HPDE6-E6E7 (cell line): ENCODE data around the gene DUSP10.

ENCODE experiments used
- DNase-seq: peaks from one replicate; pipeline ENCODE4 v3.0.0; 2011; ENCODE audit warnings: missing footprints; ENCODE audit errors: extremely low spot score

Gene DUSP10

GRCh38 chr1:221732052-221732451 is 9.8 kb downstream of the DUSP10 start:
- no peak for DNase-seq

- no peak for DNase-seq
Observed at GRCh38 chr1:221729771-221730330, 12.0 kb downstream of the DUSP10 start.

- DNase-seq, result no peak
Observed at GRCh38 chr1:221728037-221728505, 13.8 kb downstream of the DUSP10 start.

- DNase-seq, result no peak
Observed at GRCh38 chr1:221727146-221728036, 14.5 kb downstream of the DUSP10 start.

DNA sequence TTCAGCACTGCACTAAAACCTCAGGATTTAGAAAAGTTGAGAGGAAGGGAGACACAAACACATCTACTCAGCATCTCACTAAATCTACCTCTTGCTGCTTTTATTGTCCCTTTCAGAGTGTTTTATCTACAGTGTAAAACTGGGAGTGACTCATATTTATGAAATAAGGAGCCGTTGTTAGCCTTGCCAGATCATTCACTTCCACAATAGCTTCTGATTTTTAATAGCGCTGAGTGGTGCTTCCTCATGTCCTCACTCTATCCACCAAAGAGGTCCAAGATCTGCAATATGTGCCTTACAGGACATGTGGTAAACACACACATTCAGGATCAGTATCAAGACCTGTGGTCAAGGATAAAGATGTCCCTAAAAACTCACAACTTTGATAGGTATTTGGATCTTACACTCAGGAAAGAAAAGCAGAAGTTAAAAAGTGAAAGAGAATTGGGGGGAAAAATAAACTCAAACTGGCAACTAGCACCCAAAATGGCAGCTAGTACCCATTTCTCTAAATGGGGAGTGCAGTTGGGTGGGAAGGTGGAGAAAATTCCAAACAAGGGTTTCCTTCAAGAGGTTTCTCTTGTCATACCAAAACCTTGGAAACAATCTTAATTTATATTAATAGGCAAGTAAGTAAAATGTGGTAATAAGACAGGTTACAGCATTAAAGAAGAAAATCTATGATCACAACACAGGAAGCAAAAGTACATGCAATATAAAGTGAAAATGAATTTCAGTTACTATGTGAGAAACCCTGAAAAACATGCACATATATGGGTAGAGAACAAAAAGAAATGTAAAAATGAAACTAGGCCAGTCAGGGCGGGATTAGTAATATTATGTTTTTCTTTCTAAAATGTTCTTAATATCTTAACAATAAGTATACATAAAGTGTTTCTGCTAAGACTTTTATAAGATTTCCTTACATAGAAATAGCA is 15.9 kb downstream of the DUSP10 start:
- DNase-seq, result no peak

GRCh38 chr1:221724931-221725605 is 16.8 kb downstream of the DUSP10 start:
- peak; percentile 4 for DNase-seq

GRCh38 chr1:221723848-221724236 is 18.0 kb downstream of the DUSP10 start:
- no peak for DNase-seq

DNA sequence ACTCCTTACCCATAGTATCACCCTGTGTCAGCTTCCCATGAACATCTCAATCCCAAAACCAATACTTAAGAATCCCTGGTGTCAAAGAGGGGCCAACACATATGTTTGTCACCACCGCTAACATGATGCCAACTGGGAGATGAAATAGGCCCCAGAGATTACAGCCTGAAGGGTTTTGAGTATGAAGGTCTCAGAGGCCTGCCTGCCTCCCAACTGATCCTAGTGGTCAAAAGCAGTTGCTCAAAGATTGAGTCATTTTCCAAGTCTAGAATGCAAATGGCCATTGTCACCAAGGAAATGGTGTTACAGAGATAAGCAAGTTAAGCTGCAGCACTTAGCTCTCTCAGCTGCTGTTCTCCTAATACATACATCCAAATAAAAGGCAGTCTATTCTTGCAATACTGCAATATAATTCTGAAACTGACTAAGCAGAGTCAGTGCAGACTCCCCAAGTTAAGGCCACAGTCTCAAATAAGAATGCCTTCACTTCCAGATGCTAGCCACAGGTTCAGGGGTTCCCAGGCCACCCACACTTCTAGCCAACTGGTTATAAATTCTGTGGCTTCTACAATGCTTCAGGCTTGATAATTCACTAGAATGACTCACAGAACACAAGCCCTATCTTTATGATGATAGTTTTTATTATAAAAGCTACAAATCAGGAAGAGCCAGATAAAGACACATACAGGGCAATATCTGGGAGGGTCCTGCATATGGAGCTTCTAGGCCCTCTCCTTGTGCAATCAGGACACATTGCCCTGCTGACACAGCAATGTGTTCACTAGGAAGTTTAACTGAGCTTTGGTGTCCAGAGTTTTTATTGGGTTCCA is 18.7 kb downstream of the DUSP10 start:
- DNase-seq, result no peak

GRCh38 chr1:221722254-221723017 is 19.5 kb downstream of the DUSP10 start:
- DNase-seq, result no peak

DNA sequence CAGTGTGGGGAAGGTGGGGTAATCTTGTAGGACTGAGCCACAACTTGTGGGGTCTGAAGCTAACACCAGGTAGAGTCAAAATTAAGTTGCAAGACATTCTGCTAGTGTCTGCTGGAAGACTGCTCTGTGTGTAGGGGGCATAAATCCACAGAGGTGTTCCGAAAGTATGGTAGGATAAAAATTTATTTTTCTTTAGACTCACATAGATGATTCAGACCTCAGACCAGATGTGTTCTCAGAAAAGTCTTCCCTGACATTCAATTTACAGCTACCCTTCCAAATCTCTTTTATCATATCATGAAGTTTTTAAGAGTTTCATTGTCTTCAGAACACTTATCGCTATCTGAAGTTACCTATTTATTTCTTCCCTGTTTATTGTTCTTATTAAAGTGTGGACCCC is 21.3 kb downstream of the DUSP10 start:
- no peak for DNase-seq

GRCh38 chr1:221719987-221720386 is 21.9 kb downstream of the DUSP10 start:
- DNase-seq, result no peak

DNA sequence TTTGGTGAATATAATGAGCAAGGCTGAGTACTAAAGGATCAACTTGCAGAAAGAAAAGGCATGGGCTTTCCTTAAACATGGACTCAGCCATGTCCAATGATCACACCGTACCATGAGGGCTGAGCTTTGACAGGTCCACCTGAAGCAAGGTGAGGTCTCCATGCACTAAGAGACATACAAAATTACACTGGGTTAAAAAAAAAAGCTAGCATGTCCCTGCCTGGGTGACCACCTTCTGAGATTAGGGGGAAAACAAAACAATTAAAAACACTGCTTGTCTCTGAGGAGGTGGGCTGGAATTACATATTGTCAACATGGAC is 22.7 kb downstream of the DUSP10 start:
- no peak for DNase-seq

DNA sequence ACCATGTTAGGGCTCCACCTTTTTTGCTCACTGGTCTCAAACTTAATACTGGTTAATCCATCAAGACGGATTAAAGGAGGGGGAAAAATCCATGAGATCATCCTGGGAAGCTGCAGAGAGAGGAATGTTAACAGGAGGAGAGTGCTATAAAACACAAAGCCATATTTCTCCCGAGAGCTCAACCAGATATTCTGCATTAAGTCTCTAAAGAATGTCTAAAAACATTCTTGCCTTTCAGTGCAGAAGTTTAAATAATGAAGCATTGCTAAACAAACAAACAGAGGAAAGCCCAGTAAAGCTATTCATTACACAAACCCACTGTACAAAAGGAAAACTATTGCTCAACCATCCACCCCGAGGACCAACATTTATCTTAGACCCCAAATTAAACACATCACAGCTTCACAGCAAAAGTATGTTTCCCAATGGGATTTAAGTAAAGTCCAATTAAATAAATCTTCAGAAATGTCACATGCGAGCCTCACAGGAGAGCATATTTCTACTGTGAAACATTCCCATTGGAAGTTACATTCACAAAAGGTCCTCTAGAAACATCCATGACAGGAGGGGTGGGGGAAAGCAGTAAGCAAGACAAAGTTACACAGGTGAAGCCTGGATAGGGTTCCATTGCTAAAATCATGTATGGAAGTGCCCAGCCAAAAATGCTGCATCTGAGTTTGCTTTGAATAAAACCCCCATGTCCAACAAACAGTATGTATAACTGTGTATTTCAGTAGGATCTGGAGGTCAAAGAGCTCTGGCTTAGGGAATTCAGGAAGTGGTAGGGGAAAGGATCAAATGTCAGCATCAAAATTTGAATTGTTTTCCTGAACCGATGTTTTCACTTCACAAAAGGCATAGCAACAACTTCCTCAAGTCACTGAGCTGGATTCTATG is 23.3 kb downstream of the DUSP10 start:
- no peak for DNase-seq

DNA sequence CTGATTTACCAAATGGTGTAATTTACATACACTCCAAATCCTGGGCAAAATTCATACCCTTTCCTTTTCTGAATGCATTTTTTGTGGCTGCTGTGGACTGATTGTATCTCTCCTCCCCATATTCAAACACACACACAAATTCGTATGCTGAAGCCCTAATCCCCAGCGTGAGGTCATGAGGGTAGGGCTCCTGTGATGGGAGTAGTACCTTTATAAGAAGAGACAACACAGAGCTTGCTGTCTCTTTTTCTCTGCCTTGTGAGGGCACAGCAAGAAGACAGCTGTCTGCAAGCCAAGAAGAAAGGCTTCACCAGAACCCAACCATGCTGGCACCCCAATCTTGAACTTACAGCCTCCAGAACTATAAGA is 24.4 kb downstream of the DUSP10 start:
- DNase-seq, result no peak

DNA sequence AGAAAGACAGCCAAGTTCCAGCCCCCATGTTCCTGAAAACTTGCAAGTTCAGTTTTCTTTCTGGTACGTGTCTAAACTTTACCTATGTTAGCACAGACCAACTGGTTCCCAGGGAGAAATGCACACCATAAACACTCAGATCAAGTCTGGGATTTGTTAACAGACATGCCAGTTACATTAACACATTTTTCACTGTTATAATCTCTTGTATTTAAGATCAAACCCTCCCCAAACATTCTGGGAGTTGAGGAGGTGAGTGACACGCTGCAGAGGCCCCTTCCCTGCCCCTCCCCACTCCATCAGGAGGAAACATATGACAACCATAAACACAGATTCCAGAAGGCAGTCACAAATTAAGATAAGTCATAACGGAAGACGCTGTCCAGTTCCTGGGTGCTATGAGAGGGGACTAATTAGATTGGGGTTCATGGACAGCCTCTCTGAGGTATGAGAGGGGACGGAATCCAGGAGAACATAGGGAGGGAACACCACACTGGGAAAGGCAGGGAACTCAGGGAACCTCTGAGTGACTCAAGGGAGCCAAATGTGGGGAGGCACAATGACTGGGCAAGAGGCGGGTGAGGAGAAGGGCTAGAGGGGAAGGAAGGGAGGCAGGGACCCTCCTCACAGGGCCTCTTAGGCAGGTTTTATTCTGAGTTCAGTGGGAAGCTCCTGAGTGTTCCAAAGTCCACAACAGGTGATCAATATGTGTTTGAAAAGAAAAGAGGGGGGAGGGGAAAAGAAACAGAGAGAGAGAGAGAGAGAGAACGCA is 25.0 kb downstream of the DUSP10 start:
- no peak for DNase-seq

- no peak for DNase-seq
Observed at GRCh38 chr1:221715321-221716169, 26.3 kb downstream of the DUSP10 start.
